Astrocyte (in vitro differentiated cells and primary cell): Measurements from ENCODE around the gene ADCYAP1R1. TPM values are rescaled to one million over a fixed set of nuclear protein-coding genes. Genes with fewer than 3 reads are reported as not detected.

Source experiments
- DNase-seq: peaks from one replicate; pipeline ENCODE4 v3.0.0-alpha.2; 2010; ENCODE audit warnings: low read depth
- FAIRE-seq: peaks from 2 replicates; lab custom pipeline; 2011; peaks lifted over from hg19 to GRCh38; lab: Jason Lieb, UNC
- H2AFZ ChIP-seq: 2 replicates; pipeline ENCODE4 v1.6.0; 2012; ENCODE audit warnings: low read depth, low read length, inconsistent platforms
- H3K27ac ChIP-seq: 2 replicates; pipeline ENCODE4 v1.5.1; 2011; ENCODE audit warnings: low read depth, low read length, inconsistent platforms
- H3K27me3 ChIP-seq: 2 replicates; pipeline ENCODE4 v1.6.0; 2011; ENCODE audit warnings: low read length, inconsistent platforms; ENCODE audit not compliant: insufficient read depth
- H3K36me3 ChIP-seq: 2 replicates; pipeline ENCODE4 v1.5.1; 2011; ENCODE audit warnings: low read length, inconsistent platforms; ENCODE audit not compliant: insufficient read depth
- H3K4me1 ChIP-seq: 2 replicates; pipeline ENCODE4 v1.5.1; 2011; ENCODE audit warnings: low read length, inconsistent platforms; ENCODE audit not compliant: insufficient read depth
- H3K4me2 ChIP-seq: 2 replicates; pipeline ENCODE4 v1.6.0; 2012; ENCODE audit warnings: low read length, inconsistent platforms
- H3K4me3 ChIP-seq: 2 replicates; pipeline ENCODE4 v1.5.1; 2011; ENCODE audit warnings: low read depth, mild to moderate bottlenecking, low read length, inconsistent platforms; ENCODE audit not compliant: insufficient read depth
- H3K79me2 ChIP-seq: 2 replicates; pipeline ENCODE4 v1.6.0; 2012; ENCODE audit warnings: mild to moderate bottlenecking, low read length, inconsistent platforms; ENCODE audit not compliant: insufficient read depth
- H3K9ac ChIP-seq: 2 replicates; pipeline ENCODE4 v1.6.0; 2012; ENCODE audit warnings: mild to moderate bottlenecking, low read length, inconsistent platforms
- H3K9me3 ChIP-seq: 2 replicates; pipeline ENCODE4 v1.5.1; 2012; ENCODE audit warnings: low read depth, mild to moderate bottlenecking, low read length, inconsistent platforms; ENCODE audit not compliant: insufficient read depth
- H4K20me1 ChIP-seq: 2 replicates; pipeline ENCODE4 v1.6.0; 2012; ENCODE audit warnings: low read length, inconsistent platforms; ENCODE audit not compliant: insufficient read depth
- H3K27ac Mint-ChIP-seq: one replicate; pipeline ENCODE4 v1.8.0; 2021; ENCODE audit warnings: mild to moderate bottlenecking, mixed read lengths; ENCODE audit not compliant: unreplicated experiment
- H3K27me3 Mint-ChIP-seq: one replicate; pipeline ENCODE4 v1.8.0; 2021; ENCODE audit warnings: low read depth, mixed read lengths; ENCODE audit not compliant: unreplicated experiment
- H3K36me3 Mint-ChIP-seq: one replicate; pipeline ENCODE4 v1.8.0; 2021; ENCODE audit warnings: low read depth, mixed read lengths; ENCODE audit not compliant: unreplicated experiment
- H3K4me1 Mint-ChIP-seq: one replicate; pipeline ENCODE4 v1.8.0; 2021; ENCODE audit warnings: low read depth, mixed read lengths; ENCODE audit not compliant: unreplicated experiment
- H3K4me3 Mint-ChIP-seq: one replicate; pipeline ENCODE4 v1.8.0; 2021; ENCODE audit warnings: mild to moderate bottlenecking, moderate library complexity, mixed read lengths; ENCODE audit not compliant: unreplicated experiment
- H3K9me3 Mint-ChIP-seq: one replicate; pipeline ENCODE4 v1.8.0; 2021; ENCODE audit warnings: mild to moderate bottlenecking, mixed read lengths; ENCODE audit not compliant: unreplicated experiment
- EZH2 ChIP-seq: IDR thresholded peaks from 2 replicates; pipeline ENCODE4 v1.6.1; 2012; ENCODE audit warnings: mild to moderate bottlenecking, low read length, inconsistent platforms; ENCODE audit not compliant: insufficient read depth
- total RNA-seq: library from RNA; stranded (reverse); gene quantifications from 2 replicates; pipeline ENCODE4 v1.2.1, GENCODE V29; 2021
- TF ChIP-seq, protein P1 (sequence below): IDR thresholded peaks from 2 replicates; pipeline ENCODE4 v1.5.1; 2011; ENCODE audit warnings: low read depth, mild to moderate bottlenecking, inconsistent platforms, low read length, moderate library complexity; ENCODE audit not compliant: insufficient read depth

Gene ADCYAP1R1
- total RNA-seq, 1 donor from 2014 or later: 0.05 TPM

DNA sequence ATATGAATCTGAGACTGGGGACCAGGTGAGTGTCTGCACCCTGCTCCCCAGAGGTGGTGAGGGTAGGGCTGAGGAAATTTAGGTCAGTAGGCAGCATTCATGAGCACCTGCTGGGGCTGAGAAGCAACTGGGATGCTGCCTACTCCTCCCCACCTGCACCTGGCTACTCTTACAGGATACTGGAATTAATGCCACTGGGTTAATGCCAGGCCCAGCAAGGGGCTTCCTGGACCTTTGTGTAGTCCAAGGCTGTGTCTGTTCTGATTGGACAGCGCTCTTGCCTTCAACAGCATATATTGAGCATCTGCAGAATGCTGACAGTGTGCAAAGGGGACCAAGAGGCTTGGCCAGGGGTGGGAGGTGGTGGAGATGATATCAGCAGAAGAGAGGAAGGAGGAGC, 32.1 kb downstream of the ADCYAP1R1 start:
- Histone ChIP-seq H4K20me1 (no peaks in the 10 kb centered on the region), H3K9me3 (no peaks in the 10 kb centered on the region), H3K9ac (no peak overlapping the region), H2AFZ (no peak overlapping the region), H3K4me2 (no peak overlapping the region), H3K27ac (no peak overlapping the region), H3K4me3 (no peak overlapping the region), H3K27me3 (peaks cover 5% of the 10 kb centered on the region), H3K36me3 (no peaks in the 10 kb centered on the region), H3K79me2 (no peaks in the 10 kb centered on the region), H3K4me1 (peaks cover 5% of the 10 kb centered on the region)
- FAIRE-seq (no peak), DNase-seq (no peak)
- TF ChIP-seq, protein P1, sequence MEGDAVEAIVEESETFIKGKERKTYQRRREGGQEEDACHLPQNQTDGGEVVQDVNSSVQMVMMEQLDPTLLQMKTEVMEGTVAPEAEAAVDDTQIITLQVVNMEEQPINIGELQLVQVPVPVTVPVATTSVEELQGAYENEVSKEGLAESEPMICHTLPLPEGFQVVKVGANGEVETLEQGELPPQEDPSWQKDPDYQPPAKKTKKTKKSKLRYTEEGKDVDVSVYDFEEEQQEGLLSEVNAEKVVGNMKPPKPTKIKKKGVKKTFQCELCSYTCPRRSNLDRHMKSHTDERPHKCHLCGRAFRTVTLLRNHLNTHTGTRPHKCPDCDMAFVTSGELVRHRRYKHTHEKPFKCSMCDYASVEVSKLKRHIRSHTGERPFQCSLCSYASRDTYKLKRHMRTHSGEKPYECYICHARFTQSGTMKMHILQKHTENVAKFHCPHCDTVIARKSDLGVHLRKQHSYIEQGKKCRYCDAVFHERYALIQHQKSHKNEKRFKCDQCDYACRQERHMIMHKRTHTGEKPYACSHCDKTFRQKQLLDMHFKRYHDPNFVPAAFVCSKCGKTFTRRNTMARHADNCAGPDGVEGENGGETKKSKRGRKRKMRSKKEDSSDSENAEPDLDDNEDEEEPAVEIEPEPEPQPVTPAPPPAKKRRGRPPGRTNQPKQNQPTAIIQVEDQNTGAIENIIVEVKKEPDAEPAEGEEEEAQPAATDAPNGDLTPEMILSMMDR: no peak
- H3K27ac Mint-ChIP-seq: no peak overlapping the region
- peaks cover 32% of the 10 kb centered on the region for H3K27me3 Mint-ChIP-seq
- H3K9me3 Mint-ChIP-seq: no peaks in the 10 kb centered on the region
- no peak overlapping the region for H3K4me3 Mint-ChIP-seq
- no peaks in the 10 kb centered on the region for H3K36me3 Mint-ChIP-seq
- H3K4me1 Mint-ChIP-seq: peaks cover 3% of the 10 kb centered on the region

- Histone ChIP-seq H3K27me3 (no peaks in the 10 kb centered on the region), H3K4me3 (no peak overlapping the region), H2AFZ (no peak overlapping the region), H3K4me1 (peaks cover 5% of the 10 kb centered on the region), H3K79me2 (no peaks in the 10 kb centered on the region), H3K36me3 (no peaks in the 10 kb centered on the region), H4K20me1 (no peaks in the 10 kb centered on the region), H3K9ac (no peak overlapping the region), H3K4me2 (no peak overlapping the region), H3K27ac (no peak overlapping the region), H3K9me3 (no peaks in the 10 kb centered on the region)
- Mint-ChIP-seq H3K9me3 (no peaks in the 10 kb centered on the region), H3K27me3 (peaks cover 12% of the 10 kb centered on the region), H3K4me3 (no peak overlapping the region), H3K27ac (no peak overlapping the region), H3K36me3 (no peaks in the 10 kb centered on the region), H3K4me1 (peaks cover 3% of the 10 kb centered on the region)
- FAIRE-seq (no peak), DNase-seq (no peak)
- no peak for TF ChIP-seq EZH2
- TF ChIP-seq, protein P1: no peak
These were observed 35.2 kb downstream of the ADCYAP1R1 start for GRCh38 chr7:31087351-31087750.

DNA sequence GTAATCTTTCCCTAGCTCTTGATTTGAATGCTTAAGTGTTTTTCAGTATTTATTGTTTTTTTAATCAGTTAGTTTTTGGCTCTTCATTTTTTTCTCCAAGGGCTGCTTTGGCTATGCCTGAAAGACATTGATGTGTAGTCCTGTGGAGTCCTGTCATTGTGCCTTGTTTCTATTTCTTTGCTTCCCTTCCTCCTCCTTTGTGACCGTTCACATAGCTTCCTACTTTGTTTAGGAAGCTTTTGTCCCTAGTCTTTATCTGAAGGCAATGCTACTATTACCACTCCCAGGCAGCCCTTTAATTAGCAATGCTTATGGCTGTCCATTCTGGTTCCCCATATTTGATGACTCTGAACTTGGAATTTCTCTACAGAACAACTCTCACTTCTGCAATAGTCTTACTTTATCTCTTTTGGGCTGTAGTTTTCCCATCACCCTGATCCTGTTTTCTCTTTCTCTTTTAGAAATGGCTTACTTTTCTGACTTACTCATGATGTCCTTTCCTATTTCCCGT, 39.9 kb downstream of the ADCYAP1R1 start:
- Mint-ChIP-seq H3K36me3 (no peaks in the 10 kb centered on the region), H3K27ac (no peak overlapping the region), H3K4me3 (no peak overlapping the region), H3K27me3 (peaks cover 26% of the 10 kb centered on the region), H3K4me1 (peaks cover 3% of the 10 kb centered on the region), H3K9me3 (no peaks in the 10 kb centered on the region)
- Histone ChIP-seq H4K20me1 (no peaks in the 10 kb centered on the region), H3K27me3 (peaks cover 4% of the 10 kb centered on the region), H3K9ac (no peak overlapping the region), H3K79me2 (no peaks in the 10 kb centered on the region), H3K9me3 (no peaks in the 10 kb centered on the region), H2AFZ (no peak overlapping the region), H3K4me2 (no peak overlapping the region), H3K27ac (no peak overlapping the region), H3K36me3 (no peaks in the 10 kb centered on the region), H3K4me1 (no peaks in the 10 kb centered on the region), H3K4me3 (no peak overlapping the region)
- DNase-seq: no peak
- TF ChIP-seq, protein P1: no peak
- TF ChIP-seq EZH2: no peak
- FAIRE-seq: no peak
